GM18519 (cell line): ENCODE measurements around the gene SEC31B.

Source experiments
- ATAC-seq: cut with Tn5 transposase; IDR thresholded peaks from one replicate; pipeline ENCODE4 v1.9.1; 2021; ENCODE audit warnings: mild to moderate bottlenecking, moderate library complexity; ENCODE audit not compliant: unreplicated experiment, low FRiP score

The SEC31B gene, protein sequence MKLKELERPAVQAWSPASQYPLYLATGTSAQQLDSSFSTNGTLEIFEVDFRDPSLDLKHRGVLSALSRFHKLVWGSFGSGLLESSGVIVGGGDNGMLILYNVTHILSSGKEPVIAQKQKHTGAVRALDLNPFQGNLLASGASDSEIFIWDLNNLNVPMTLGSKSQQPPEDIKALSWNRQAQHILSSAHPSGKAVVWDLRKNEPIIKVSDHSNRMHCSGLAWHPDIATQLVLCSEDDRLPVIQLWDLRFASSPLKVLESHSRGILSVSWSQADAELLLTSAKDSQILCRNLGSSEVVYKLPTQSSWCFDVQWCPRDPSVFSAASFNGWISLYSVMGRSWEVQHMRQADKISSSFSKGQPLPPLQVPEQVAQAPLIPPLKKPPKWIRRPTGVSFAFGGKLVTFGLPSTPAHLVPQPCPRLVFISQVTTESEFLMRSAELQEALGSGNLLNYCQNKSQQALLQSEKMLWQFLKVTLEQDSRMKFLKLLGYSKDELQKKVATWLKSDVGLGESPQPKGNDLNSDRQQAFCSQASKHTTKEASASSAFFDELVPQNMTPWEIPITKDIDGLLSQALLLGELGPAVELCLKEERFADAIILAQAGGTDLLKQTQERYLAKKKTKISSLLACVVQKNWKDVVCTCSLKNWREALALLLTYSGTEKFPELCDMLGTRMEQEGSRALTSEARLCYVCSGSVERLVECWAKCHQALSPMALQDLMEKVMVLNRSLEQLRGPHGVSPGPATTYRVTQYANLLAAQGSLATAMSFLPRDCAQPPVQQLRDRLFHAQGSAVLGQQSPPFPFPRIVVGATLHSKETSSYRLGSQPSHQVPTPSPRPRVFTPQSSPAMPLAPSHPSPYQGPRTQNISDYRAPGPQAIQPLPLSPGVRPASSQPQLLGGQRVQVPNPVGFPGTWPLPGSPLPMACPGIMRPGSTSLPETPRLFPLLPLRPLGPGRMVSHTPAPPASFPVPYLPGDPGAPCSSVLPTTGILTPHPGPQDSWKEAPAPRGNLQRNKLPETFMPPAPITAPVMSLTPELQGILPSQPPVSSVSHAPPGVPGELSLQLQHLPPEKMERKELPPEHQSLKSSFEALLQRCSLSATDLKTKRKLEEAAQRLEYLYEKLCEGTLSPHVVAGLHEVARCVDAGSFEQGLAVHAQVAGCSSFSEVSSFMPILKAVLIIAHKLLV

DNA sequence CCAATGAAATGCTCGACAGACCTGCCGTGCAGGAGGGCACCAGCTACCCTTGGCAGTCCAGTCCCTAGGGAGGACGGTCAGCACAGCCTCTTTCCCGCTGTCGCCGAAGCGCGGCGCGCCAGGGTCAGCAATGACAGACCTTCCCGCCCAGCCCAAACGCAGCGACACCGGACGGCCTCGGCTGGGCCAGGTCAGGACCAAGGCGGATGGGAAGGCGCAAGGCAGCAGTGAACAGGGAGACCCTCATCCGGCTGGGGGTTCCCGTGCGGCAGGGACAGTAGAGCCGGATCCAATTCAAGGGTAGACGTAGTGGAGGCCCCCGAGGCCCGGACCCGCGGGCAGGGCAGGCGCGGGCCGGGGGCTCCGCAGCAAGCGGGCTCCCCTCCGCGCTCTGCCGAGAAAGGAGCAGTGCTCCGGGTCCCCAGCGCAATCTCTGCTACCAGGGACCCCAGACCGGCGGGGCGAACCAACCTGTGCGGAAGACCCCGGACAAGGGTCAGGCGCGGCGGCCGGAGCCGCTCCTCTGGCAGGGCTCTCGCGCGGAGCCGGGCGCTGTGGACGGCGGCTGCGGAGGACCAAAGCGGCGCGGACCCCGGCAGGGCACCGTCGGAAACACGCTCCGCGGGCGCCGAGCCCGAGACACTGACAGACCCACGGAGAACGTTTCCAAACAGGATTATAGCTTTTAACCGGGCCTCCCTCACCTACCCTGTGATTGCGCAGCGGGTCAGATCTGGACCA lies at the start of gene SEC31B:
TSS of gene SEC31B (minus strand) at position 551 of the 741 bp plus-strand sequence. CDS start 2,909 bp downstream, outside the sequence.
- no peak for ATAC-seq

DNA sequence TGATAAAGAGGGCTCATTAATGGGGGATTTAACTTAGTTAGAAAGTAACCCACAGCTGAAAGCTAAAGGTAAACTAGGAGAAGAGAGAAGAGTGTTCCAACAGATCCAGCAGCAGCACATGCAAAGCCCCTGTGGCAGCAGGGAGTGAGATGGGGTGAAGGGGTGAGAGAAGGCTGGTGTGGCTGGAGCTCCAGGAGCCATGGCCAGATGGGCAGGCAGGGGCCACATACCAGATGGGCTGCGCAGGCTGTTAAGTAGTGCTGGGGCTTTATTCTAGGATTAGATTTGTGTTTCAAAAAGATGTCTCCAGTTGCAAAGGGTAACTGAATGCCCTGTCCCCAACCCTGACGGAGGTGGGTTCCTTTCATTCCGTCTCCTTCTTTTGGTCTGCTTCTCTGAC lies 49.3 kb upstream of the SEC31B start:
- no peak for ATAC-seq

DNA sequence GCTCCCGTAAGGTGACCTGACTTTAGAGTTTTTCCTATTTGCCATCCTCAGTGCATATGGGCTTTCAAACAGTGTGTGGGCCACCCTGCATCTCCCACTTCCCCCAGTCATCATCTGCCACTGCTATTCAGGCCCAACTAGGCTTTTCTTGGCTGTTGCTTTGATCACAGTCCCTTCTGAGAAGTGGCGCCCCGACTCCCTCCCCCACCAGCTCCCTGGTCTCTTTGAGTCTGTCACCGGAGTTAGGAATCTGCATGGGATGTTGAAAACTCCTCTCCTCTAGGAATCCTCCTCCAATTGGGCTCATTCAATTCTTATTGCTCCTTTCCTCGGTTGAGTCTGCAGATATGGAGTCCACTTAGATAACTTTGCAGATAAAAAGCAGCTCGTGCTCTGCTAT lies 48.2 kb upstream of the SEC31B start:
- ATAC-seq, result no peak

DNA sequence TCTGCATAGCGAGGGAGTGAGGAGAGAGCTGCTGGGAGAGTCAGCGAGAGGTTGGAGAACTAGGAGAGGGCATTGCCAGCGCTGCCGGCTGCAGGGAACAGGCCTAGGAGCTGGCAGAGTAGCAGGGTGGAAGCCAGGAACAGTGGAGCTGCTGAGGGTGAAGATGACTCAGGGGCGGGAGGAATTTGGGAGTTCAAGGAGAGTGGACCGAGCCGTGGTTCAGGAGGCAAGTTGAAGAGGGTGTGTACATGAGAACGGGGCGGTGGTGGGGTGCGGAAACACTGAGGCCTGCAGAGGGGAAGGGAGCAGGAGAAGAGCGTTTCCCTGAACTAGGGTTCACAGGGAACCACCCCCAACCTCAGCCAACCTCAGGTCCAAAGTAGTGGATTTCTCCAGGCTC lies 47.6 kb upstream of the SEC31B start:
- no peak for ATAC-seq

DNA sequence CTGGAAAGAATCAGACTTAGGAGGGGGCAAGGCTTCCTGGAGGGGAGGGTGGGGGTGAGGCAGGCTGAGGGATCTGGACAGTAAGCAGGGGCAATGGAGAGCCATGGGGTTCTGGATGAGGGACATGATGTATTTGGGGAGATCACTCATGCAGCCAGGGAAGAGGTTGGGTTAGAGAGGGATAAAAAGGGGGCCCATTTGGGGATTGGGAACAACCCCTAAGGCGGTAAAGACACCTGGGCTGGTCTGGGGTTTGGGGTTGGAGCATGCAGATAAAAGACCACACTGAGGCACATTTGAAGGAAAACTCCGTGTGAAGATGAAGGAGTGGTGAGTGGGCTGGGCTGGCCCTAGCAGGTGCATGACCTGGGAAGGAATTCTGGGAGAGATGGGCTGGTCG lies 46.9 kb upstream of the SEC31B start:
- ATAC-seq, result no peak

DNA sequence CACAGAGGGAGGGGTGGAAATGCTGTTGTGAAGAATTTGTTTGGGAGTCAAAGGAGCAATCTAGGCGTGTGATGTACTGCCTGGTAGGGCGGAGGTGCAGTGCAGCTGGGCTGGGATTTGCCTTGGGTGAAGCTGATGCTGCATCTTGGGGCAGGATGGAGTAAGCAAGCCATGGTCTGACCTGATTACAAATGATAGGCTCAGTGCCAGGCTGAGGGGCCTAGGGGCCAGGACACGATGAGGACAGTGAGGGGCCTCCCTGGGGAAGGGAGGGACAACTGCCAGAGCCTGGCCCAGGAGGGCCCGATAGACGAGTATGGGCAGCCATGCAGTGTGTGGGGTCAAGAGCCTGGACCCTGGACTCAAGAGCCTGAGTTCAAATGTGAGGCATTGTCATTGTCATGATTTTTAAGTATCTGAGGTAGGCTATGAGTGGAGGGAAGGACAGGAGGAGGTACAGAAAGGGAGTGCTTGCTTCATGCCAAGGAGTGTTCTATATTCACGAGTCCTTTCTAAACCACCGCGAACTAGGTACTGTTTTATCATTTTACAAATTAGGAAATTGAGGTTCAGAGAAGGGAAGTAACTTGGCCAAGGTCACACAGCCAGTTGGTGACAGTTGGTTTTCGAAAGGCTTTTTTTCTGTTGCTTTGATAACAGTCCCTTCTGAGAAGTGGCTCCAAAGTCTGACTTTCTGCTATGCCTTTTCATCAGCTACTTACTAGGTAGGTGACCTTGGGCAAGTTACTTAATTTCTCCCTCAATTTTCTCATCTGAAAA lies 45.7 kb upstream of the SEC31B start:
- no peak for ATAC-seq

DNA sequence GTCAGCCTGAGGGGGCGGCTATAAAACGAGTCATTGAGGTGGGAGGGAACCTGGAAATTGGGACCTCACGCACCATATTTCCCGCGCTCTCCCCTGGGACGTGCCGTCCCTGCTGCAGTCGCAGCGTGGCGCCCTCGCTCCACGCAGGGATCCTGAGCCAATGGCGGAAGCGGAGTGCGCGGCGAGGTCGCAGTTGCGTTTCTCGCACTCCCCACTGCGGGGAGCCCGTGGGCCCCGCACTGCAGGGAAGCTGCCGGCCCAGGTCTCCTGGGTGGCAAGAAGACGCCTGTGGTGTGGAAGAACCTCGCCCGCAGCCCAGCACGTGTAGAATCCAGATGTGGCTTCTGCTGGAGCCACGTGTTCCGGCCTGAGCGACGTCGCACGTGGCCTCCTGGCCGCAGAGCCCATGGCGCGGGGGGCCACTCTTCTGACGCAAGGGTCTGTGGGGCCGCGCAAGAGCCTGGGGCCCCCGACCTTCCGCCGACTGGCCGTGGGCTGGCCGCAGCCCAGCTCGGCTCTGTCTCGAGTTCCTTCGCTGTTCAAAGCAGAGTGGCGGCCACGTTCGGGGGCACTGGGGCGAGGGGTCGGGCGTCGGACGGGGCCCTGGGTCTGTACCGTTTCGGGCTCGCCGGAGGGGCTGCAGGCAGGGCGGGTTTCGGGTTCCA lies 42.5 kb upstream of the SEC31B start:
- no peak for ATAC-seq

DNA sequence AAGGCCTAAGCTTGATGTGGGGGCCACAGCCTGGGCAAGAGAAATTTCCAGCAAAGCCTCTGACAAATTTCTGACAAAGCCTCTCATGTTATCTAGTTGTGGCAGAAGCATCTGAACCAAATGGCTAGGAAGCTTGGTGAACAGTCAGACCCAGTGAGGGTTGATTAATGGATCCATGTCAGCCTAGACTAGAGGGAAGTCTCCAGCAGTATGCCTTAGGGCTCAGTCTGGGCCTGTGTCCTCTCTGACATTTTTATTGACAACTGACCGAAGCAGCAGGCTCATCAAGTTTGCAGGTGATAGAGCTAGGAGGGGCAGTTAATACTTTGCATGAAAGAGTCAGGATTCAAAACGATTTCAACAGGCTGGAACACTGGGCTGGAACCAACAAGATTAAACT lies 41.3 kb upstream of the SEC31B start:
- ATAC-seq, result no peak

DNA sequence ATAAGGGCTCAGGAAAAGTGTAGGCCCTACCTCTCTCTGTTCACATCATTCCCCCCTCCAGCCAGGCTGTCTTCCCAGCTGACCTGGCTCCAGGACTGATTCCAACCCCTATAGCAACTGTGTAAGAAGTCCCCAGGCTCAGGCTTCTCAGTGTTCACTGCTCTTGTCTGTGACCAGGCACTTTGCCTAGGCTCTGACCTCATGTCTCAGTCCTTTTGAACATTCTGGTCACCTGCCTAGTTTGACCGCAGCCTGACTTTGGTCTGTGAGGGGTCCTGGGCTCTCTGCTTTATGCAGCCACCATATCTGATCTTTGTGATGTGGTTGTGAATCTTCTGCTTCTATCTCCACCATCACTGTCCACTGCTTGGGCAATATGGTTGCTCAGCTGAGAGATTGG lies 40.6 kb upstream of the SEC31B start:
- no peak for ATAC-seq

DNA sequence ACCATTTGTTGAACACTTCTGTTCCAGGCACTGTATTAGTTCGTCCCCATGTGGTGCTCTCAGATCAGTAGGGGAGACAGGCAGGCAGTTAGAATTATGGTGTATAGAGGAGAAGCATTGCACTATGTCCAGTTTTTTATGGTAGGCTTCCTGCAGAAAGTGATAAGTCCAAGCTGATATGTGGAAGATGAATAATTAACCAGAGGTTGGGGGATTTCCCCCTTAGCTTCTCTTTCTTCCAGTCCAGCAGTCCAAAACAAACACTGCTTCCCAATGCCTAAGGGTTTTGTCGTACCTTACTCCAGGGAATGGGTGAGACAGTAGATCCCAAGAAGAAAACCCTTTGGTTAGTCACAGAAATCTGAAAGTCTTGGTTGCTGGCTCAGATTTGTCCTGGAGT lies 35.2 kb upstream of the SEC31B start:
- no peak for ATAC-seq

DNA sequence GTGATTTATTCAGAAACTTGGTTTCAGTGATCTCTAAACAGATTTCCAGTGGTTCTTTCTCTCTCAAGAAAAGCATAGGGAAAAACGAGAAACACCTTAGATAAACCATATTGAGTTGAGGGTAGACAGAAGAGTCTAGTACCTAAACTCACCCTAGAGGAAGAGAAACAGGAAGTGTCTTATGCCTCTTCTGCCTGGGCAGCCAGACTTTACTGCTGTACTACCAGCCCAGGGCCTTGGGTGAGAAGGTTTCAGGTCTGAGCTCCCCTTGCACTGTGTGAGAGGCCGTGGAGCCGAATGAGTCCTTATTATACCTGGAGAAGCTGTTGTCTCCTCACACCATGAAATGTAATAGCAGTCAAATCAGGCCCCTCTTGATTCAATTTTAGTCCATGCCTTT lies 34.3 kb upstream of the SEC31B start:
- no peak for ATAC-seq

DNA sequence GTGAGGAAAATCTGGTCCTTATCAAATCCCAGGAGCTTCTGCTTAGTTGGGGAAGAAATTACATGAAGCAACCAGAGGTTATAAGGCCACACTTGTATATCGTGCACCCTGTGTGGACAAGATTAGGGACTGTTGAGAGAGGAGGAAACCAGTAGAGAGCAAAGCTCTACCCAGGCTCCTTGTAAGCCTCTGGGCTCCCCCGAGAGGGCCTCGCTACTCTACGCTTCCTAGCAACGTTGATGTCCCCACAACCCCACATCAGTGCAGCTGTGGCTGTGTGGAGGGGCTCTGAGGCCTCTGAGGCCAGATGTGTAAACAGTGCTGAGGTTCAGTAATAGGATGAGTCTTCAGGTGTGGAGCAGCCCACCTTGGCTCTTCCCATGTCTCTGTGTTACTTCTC lies 32.1 kb upstream of the SEC31B start:
- ATAC-seq, result no peak

DNA sequence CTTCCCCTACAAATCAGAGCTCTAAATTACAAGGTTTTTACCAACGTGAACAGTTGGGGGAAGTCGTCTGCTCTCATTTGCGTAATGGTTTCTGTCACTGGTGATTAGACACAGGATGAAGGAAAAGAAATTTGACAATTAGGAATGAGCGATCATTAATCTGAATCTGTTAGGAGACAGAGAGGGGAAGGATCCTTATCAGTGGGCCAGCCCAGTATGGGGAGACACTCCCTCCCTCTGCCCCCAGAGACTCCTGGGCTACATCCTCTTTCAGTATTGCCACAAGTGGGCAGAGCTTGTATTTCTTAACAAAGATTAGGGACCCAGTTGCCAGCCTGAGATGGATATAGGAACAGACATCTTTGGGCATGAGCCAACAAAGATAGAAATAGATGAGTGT lies 31.5 kb upstream of the SEC31B start:
- ATAC-seq, result no peak

DNA sequence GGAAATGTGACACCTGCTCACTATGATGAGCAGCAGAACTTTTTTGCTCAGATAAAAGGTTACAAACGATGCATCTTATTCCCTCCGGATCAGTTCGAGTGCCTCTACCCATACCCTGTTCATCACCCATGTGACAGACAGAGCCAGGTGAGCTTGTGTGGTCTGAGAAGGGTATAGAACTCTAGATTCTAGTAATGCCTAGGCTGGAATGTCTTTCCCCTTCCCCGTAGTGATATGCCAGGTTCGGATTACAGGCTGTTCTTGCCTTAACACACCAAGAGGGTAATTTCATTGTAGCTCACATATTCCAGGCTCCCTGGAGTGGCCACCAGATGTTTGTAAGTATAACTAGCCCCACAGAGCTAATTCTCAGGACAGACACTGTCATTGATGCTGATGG lies 25.3 kb upstream of the SEC31B start:
- no peak for ATAC-seq

DNA sequence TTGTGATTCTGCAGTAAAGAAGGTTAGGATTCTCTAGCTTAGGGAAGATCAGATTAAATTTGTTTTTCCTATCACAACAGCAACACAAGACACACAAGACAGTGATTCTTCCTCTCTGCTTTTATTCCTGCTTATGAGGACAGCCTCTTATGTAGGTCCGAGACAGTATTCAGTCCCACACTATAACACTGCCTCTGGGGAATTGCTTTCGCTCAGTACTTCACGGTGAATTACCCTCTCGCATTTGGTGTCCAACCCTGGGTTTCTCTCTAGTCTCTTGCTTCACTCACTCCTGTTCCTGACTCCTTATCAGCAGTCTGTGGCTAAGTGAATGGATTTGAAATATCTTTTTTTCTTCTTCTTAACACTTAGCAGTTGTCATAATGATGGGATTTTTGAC lies 17.8 kb upstream of the SEC31B start:
- ATAC-seq, result no peak

DNA sequence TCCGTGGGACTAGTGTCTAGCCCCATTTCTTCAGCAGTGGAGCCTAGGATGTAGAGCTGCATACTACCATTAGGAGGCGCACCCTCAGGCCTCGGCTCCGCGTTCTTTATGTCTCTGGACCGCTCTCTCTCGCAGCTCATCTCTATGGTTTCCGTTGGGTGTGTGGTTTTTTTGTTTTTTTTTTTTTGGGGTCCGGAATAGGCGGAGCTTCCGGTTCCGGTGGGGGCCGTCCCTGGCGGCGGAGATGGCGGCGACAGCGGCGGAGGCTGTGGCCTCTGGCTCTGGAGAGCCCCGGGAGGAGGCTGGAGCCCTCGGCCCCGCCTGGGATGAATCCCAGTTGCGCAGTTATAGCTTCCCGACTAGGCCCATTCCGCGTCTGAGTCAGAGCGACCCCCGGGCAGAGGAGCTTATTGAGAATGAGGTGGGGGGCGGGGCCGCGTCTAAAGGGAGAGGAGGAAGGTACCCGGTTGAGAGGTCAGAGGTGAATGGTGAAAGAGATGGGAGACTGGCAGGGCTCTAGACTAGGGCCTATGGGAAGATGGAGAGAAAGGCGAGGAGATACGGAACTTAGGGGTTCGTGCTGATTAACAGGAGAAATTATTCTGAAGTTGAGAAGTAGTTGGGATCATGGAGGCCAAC lies 16.2 kb upstream of the SEC31B start, which contains the start of gene HIF1AN:
TSS of gene HIF1AN (plus strand) at position 229 of the 639 bp plus-strand sequence. CDS start at position 245, 16 bp downstream.
- peak; percentile 85 for ATAC-seq

DNA sequence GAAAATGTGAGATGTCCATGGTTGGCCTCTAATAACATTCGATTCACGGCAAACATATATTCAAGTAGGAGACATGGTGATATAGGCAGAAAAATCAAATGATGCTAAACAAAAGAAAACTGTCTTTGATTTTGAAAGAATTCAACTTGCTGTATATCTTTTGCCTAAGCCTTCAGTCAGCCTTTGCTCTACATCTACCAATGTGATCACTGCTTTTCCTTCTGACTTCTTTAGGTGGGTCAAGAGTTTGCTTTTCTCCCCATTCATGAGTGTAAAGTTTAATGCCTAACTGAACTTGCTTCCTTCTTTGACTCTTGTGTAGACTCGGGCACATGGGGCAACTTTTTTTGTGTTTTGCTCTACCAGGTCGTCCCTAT lies 15.7 kb upstream of the SEC31B start:
- ATAC-seq, result no peak

DNA sequence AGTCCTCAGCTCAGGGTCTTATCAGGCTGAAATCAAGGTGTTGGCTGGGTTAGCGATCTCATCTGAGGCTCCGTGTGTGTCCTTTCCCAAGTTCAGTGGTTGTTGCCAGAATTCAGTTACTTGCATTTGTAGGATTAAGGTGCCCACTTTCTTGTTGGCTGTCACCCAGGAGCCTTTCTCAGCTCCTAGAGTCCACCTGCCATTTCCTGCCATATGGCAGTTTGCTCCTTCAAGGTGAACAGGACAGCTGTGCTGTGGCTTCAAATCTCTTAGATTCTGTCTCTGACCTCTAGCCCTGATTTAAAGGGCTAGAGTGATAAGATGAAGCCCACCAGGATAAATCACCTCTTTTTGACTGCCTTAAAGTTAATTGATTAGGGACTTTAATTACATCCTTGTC lies 15.1 kb upstream of the SEC31B start:
- ATAC-seq, result no peak

DNA sequence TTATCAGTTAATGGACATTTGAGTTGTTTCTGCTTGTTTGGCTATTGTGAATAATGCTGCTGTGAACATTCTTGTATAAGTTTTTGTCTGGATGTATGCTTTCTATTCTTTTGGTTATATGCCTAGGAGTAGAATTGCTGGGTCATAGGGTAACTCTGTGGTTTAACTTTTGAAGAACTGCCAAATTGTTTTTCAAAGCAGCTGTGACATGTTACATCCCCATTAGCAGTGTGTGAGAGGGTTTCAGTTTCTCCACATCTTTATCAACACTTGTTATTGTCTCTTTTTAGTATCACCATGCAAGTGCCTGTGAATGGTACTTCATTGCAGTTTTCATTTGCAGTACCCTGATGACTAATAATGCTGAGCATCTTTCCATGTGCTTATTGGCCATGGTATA lies 12.1 kb upstream of the SEC31B start:
- no peak for ATAC-seq
